WTC11 (cell line): ENCODE data around the gene SLITRK6.

Experiments used
- ATF3 ChIP-seq: sonication (generic); formaldehyde crosslinking; conservative IDR thresholded peaks from 2 replicates; pipeline ENCODE4 v1.8.1; 2022; ENCODE audit warnings: mild to moderate bottlenecking, missing genetic modification reagents
- ATF6 ChIP-seq: sonication (generic); formaldehyde crosslinking; IDR thresholded peaks from 2 replicates; pipeline ENCODE4 v1.8.1; 2023; ENCODE audit warnings: mild to moderate bottlenecking, missing genetic modification reagents
- CREB1 ChIP-seq: sonication (generic); formaldehyde crosslinking; IDR thresholded peaks from 2 replicates; pipeline ENCODE4 v1.8.0; 2023; ENCODE audit warnings: mild to moderate bottlenecking, missing genetic modification reagents
- CTCF ChIP-seq: fragments of 200-600 bp; IDR thresholded peaks from 2 replicates; pipeline ENCODE4 v1.8.0; 2022; ENCODE audit warnings: antibody characterized with exemption
- FOXP1 ChIP-seq: sonication (generic); formaldehyde crosslinking; IDR thresholded peaks from 2 replicates; pipeline ENCODE4 v1.8.0; 2022; ENCODE audit warnings: missing genetic modification reagents, mild to moderate bottlenecking, moderate library complexity, borderline replicate concordance
- KAT7 ChIP-seq: sonication (generic); formaldehyde crosslinking; IDR thresholded peaks from 2 replicates; pipeline ENCODE4 v1.8.1; 2023; ENCODE audit warnings: missing genetic modification reagents, mild to moderate bottlenecking, borderline replicate concordance
- NFYB ChIP-seq: sonication (generic); formaldehyde crosslinking; conservative IDR thresholded peaks from 2 replicates; pipeline ENCODE4 v1.8.0; 2022; ENCODE audit warnings: low read depth, missing genetic modification reagents
- PRDM15 ChIP-seq: sonication (generic); formaldehyde crosslinking; IDR thresholded peaks from 2 replicates; pipeline ENCODE4 v1.8.0; 2022; ENCODE audit warnings: missing genetic modification reagents
- ZNF121 ChIP-seq: sonication (generic); formaldehyde crosslinking; IDR thresholded peaks from 2 replicates; pipeline ENCODE4 v1.8.0; 2023; ENCODE audit warnings: missing genetic modification reagents
- ZNF416 ChIP-seq: fragments of 250-450 bp; sonication (Bioruptor Pico); IDR thresholded peaks from 2 replicates; pipeline ENCODE4 v1.9.0; 2021; ENCODE audit warnings: mild to moderate bottlenecking, inconsistent platforms
- TF ChIP-seq, protein P1 (sequence below): sonication (generic); formaldehyde crosslinking; IDR thresholded peaks from 2 replicates; pipeline ENCODE4 v1.8.1; 2022; ENCODE audit warnings: mild to moderate bottlenecking, moderate library complexity, missing genetic modification reagents

GRCh38 chr13:85825454-85825853 is 26.2 kb upstream of the SLITRK6 start:
- TF ChIP-seq ATF3 (CRISPR knock-in tag) (no peak), FOXP1 (no peak), CREB1 (CRISPR knock-in tag) (no peak), CTCF (no peak), ZNF121 (CRISPR knock-in tag) (no peak), PRDM15 (no peak), ZNF416 (no peak), ATF6 (CRISPR knock-in tag) (no peak), KAT7 (CRISPR knock-in tag) (no peak), NFYB (CRISPR knock-in tag) (no peak)
- TF ChIP-seq, protein P1, sequence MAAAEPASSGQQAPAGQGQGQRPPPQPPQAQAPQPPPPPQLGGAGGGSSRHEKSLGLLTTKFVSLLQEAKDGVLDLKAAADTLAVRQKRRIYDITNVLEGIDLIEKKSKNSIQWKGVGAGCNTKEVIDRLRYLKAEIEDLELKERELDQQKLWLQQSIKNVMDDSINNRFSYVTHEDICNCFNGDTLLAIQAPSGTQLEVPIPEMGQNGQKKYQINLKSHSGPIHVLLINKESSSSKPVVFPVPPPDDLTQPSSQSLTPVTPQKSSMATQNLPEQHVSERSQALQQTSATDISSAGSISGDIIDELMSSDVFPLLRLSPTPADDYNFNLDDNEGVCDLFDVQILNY (CRISPR knock-in tag), result no peak
